HEK293 (cell line): ENCODE results near the gene C20orf96.

Experiments
- CTCF ChIA-PET: fragments of 350-600 bp; formaldehyde crosslinking; extraction: SDS; loops from one replicate; lab custom pipeline; 2021; ENCODE audit warnings: antibody characterized with exemption; lab: Yijun Ruan, JAX
- POLR2A ChIA-PET: fragments of 300-600 bp; formaldehyde crosslinking; extraction: SDS; loops from one replicate; lab custom pipeline; 2020; ENCODE audit warnings: antibody characterized with exemption, inconsistent platforms; lab: Yijun Ruan, JAX
- H3K27ac ChIP-seq: fragments of 200-500 bp; sonication (Bioruptor generic); 2 replicates; pipeline ENCODE4 v1.5.1; 2014; ENCODE audit warnings: low read depth, low read length, control low read depth, inconsistent platforms; ENCODE audit errors: extremely low read depth
- H3K36me3 ChIP-seq, 2 experiments: fragments of 200-500 bp in 1 of 2; sonication (Bioruptor generic) in 1 of 2; 1 replicate in 1 of 2; 2 replicates in 1 of 2; pipeline ENCODE4 v1.5.1; 2014 to 2017; ENCODE audit warnings: inconsistent platforms in 2 of 2, low read length in 2 of 2; ENCODE audit not compliant: control insufficient read depth in 2 of 2, insufficient read depth in 1 of 2
- H3K4me1 ChIP-seq: fragments of 200-500 bp; sonication (Bioruptor generic); 2 replicates; pipeline ENCODE4 v1.5.1; 2014; ENCODE audit warnings: mild to moderate bottlenecking, low read length, inconsistent platforms; ENCODE audit not compliant: control insufficient read depth, insufficient read depth
- H3K4me3 ChIP-seq: 2 replicates; pipeline ENCODE4 v1.5.1; 2011; ENCODE audit warnings: low read depth, mild to moderate bottlenecking, control low read depth, low read length, moderate library complexity
- H3K9me3 ChIP-seq: fragments of 200-500 bp; sonication (Bioruptor generic); 2 replicates; pipeline ENCODE4 v1.5.1; 2014; ENCODE audit warnings: low read depth, low read length, inconsistent platforms; ENCODE audit not compliant: control insufficient read depth, insufficient read depth
- GLIS1 ChIP-seq: fragments of 450-650 bp; formaldehyde crosslinking; IDR thresholded peaks from 2 replicates; pipeline ENCODE4 v1.5.1; 2016; ENCODE audit warnings: missing biosample characterization, missing genetic modification characterization
- KLF17 ChIP-seq: fragments of 450-650 bp; formaldehyde crosslinking; IDR thresholded peaks from 2 replicates; pipeline ENCODE4 v1.5.1; 2016; ENCODE audit warnings: missing biosample characterization, missing genetic modification characterization
- OVOL3 ChIP-seq: fragments of 450-650 bp; formaldehyde crosslinking; IDR thresholded peaks from 2 replicates; pipeline ENCODE4 v1.5.1; 2016; ENCODE audit warnings: missing biosample characterization, missing genetic modification characterization
- TRIM28 ChIP-seq: IDR thresholded peaks from 2 replicates; pipeline ENCODE4 v1.6.1; 2011; ENCODE audit warnings: low read length, control low read depth, borderline replicate concordance
- TSHZ1 ChIP-seq: fragments of 450-650 bp; formaldehyde crosslinking; IDR thresholded peaks from 2 replicates; pipeline ENCODE4 v1.5.1; 2016; ENCODE audit warnings: missing biosample characterization, missing genetic modification characterization, borderline replicate concordance
- WT1 ChIP-seq: fragments of 450-650 bp; formaldehyde crosslinking; IDR thresholded peaks from 2 replicates; pipeline ENCODE4 v1.5.1; 2016; ENCODE audit warnings: missing biosample characterization, missing genetic modification characterization
- ZBTB1 ChIP-seq: fragments of 450-650 bp; formaldehyde crosslinking; IDR thresholded peaks from 2 replicates; pipeline ENCODE4 v1.5.1; 2016; ENCODE audit warnings: missing biosample characterization, missing genetic modification characterization
- ZBTB7A ChIP-seq: fragments of 450-650 bp; formaldehyde crosslinking; IDR thresholded peaks from 2 replicates; pipeline ENCODE4 v1.5.1; 2016; ENCODE audit warnings: low read depth, missing biosample characterization, missing genetic modification characterization
- ZFP3 ChIP-seq: fragments of 450-650 bp; formaldehyde crosslinking; IDR thresholded peaks from 2 replicates; pipeline ENCODE4 v1.5.1; 2016; ENCODE audit warnings: low read depth, missing biosample characterization, missing genetic modification characterization
- ZNF2 ChIP-seq: fragments of 450-650 bp; formaldehyde crosslinking; IDR thresholded peaks from 2 replicates; pipeline ENCODE4 v1.5.1; 2016; ENCODE audit warnings: missing biosample characterization, missing genetic modification characterization
- ZNF211 ChIP-seq: fragments of 450-650 bp; formaldehyde crosslinking; IDR thresholded peaks from 2 replicates; pipeline ENCODE4 v1.5.1; 2016; ENCODE audit warnings: low read depth, missing biosample characterization, missing genetic modification characterization
- ZNF223 ChIP-seq: fragments of 450-650 bp; formaldehyde crosslinking; IDR thresholded peaks from 2 replicates; pipeline ENCODE4 v1.5.1; 2016; ENCODE audit warnings: missing biosample characterization, missing genetic modification characterization
- ZNF23 ChIP-seq: fragments of 450-650 bp; formaldehyde crosslinking; IDR thresholded peaks from 2 replicates; pipeline ENCODE4 v1.5.1; 2016; ENCODE audit warnings: missing biosample characterization, missing genetic modification characterization, borderline replicate concordance
- ZNF280C ChIP-seq: fragments of 450-650 bp; formaldehyde crosslinking; IDR thresholded peaks from 2 replicates; pipeline ENCODE4 v1.5.1; 2016; ENCODE audit warnings: missing biosample characterization, missing genetic modification characterization
- ZNF292 ChIP-seq: fragments of 450-650 bp; formaldehyde crosslinking; IDR thresholded peaks from 2 replicates; pipeline ENCODE4 v1.5.1; 2016; ENCODE audit warnings: low read depth, missing biosample characterization, missing genetic modification characterization, borderline replicate concordance
- ZNF350 ChIP-seq: fragments of 450-650 bp; formaldehyde crosslinking; IDR thresholded peaks from 2 replicates; pipeline ENCODE4 v1.5.0; 2017; ENCODE audit warnings: missing biosample characterization, mild to moderate bottlenecking, missing genetic modification characterization
- ZNF596 ChIP-seq: fragments of 450-650 bp; IDR thresholded peaks from 2 replicates; pipeline ENCODE4 v1.5.0; 2018; ENCODE audit warnings: missing biosample characterization, mild to moderate bottlenecking, missing genetic modification characterization, moderate library complexity
- ZNF600 ChIP-seq: fragments of 450-650 bp; formaldehyde crosslinking; IDR thresholded peaks from 2 replicates; pipeline ENCODE4 v1.5.1; 2016; ENCODE audit warnings: missing biosample characterization, missing genetic modification characterization
- ZNF670 ChIP-seq: fragments of 450-650 bp; formaldehyde crosslinking; IDR thresholded peaks from 2 replicates; pipeline ENCODE4 v1.5.1; 2016; ENCODE audit warnings: missing biosample characterization, missing genetic modification characterization, low read depth
- ZNF837 ChIP-seq: fragments of 450-650 bp; formaldehyde crosslinking; IDR thresholded peaks from 2 replicates; pipeline ENCODE4 v1.5.1; 2016; ENCODE audit warnings: missing biosample characterization, missing genetic modification characterization

The C20orf96 gene

GRCh38 chr20:286508-286907, 4.0 kb downstream of the C20orf96 start:
- POLR2A ChIA-PET = no interaction called here
- CTCF ChIA-PET = no interaction called here

GRCh38 chr20:284172-284571, 6.4 kb downstream of the C20orf96 start:
- CTCF ChIA-PET = interaction anchor here (1.1 to 2.7 kb wide), 2 partner anchors 16 to 18 kb away, joined by 3 to 7 read pairs; no protein-coding TSS in a partner anchor
- H3K36me3 ChIP-seq = peaks cover 15 to 24% of the 10 kb centered on the region in 2 experiments; a peak in 2 of 3 replicates
- POLR2A ChIA-PET = interaction anchor here (0.5 kb wide), 1 partner anchor 426 kb away, joined by 6 read pairs; no protein-coding TSS in a partner anchor

More at GRCh38 chr20:286508-286907, 4.0 kb downstream of the C20orf96 start:
- Histone ChIP-seq H3K4me1 (peaks cover 9% of the 10 kb centered on the region), H3K36me3 (peaks cover 8 to 11% of the 10 kb centered on the region in 2 experiments; a peak in 2 of 3 replicates), H3K9me3 (no peaks in the 10 kb centered on the region), H3K4me3 (no peak overlapping the region), H3K27ac (no peak overlapping the region)
- TF ChIP-seq ZBTB1 (tag by site-specific recombination) = no peak
- TF ChIP-seq ZNF292 (tag by site-specific recombination) = no peak
- TF ChIP-seq ZNF600 (tag by site-specific recombination) = no peak
- no peak for TF ChIP-seq TSHZ1 (tag by site-specific recombination)
- TF ChIP-seq ZNF280C (tag by site-specific recombination) = no peak
- TF ChIP-seq ZNF837 (tag by site-specific recombination) = no peak
- TF ChIP-seq ZNF2 (tag by site-specific recombination) = no peak
- TF ChIP-seq KLF17 (tag by site-specific recombination) = no peak
- no peak for TF ChIP-seq ZNF223 (tag by site-specific recombination)

More at GRCh38 chr20:284172-284571, 6.4 kb downstream of the C20orf96 start:
- no peaks in the 10 kb centered on the region for H3K4me1 ChIP-seq
- no peak overlapping the region for H3K27ac ChIP-seq
- TF ChIP-seq ZNF596 = no peak
- no peak for TF ChIP-seq ZFP3
- TF ChIP-seq ZNF211 (tag by site-specific recombination) = no peak
- TF ChIP-seq OVOL3 (tag by site-specific recombination) = no peak
- TF ChIP-seq WT1 = no peak
- no peak for TF ChIP-seq ZNF23
- no peak for TF ChIP-seq ZNF670
- no peak for TF ChIP-seq GLIS1
- no peak for TF ChIP-seq TRIM28
- TF ChIP-seq ZNF350 (tag by site-specific recombination) = no peak
- no peak for TF ChIP-seq ZBTB7A (tag by site-specific recombination)
- H3K9me3 ChIP-seq = no peaks in the 10 kb centered on the region
- H3K4me3 ChIP-seq = no peak overlapping the region
